Lung (tissue), 12 donors: Measurements from ENCODE around the gene PARVA. TPM values are rescaled to one million over a fixed set of nuclear protein-coding genes. Genes with fewer than 3 reads are reported as not detected.
"Not testable (repeated sequence)": the region's sequence is repeated elsewhere in the genome, so short reads cannot be mapped to it uniquely, and the experiment has no call there.

Source experiments
- ATAC-seq: fragments of 200-7000 bp; cut with Tn5 transposase; one replicate; pipeline ENCODE4 v1.9.1; 2020; ENCODE audit warnings: moderate number of reproducible peaks; ENCODE audit not compliant: insufficient read depth, low FRiP score
- DNase-seq, 3 donors: peaks; one replicate each; pipeline ENCODE4 v3.0.0-alpha.2; 2013 to 2017
- H3K27ac ChIP-seq, 2 donors: one replicate each; pipeline ENCODE4 v1.5.1; 2013; ENCODE audit warnings: mild to moderate bottlenecking in 2 of 2, moderate library complexity in 2 of 2, control low read depth in 1 of 2, inconsistent platforms in 1 of 2, low read depth in 1 of 2, low read length in 1 of 2
- H3K27me3 ChIP-seq, 3 donors: one replicate each; pipeline ENCODE4 v1.5.1; 2013; ENCODE audit warnings: low read length in 2 of 3; ENCODE audit not compliant: control insufficient read depth in 3 of 3, insufficient read depth in 3 of 3
- H3K36me3 ChIP-seq, 4 donors: one replicate each; pipeline ENCODE4 v1.5.1; 2013; ENCODE audit warnings: low read length in 4 of 4, mild to moderate bottlenecking in 1 of 4, moderate library complexity in 1 of 4; ENCODE audit not compliant: control insufficient read depth in 4 of 4, insufficient read depth in 4 of 4
- H3K4me1 ChIP-seq, 5 donors: one replicate each; pipeline ENCODE4 v1.5.1; 2013; ENCODE audit warnings: low read length in 5 of 5, mild to moderate bottlenecking in 2 of 5, moderate library complexity in 1 of 5; ENCODE audit not compliant: control insufficient read depth in 5 of 5, insufficient read depth in 5 of 5
- H3K4me3 ChIP-seq: one replicate; pipeline ENCODE4 v1.5.1; 2013; ENCODE audit warnings: mild to moderate bottlenecking, control low read depth, moderate library complexity
- H3K9ac ChIP-seq, 2 donors: one replicate each; pipeline ENCODE4 v1.5.1; 2013; ENCODE audit warnings: low read length in 2 of 2, control low read depth in 1 of 2; ENCODE audit not compliant: insufficient read depth in 1 of 2
- H3K9me3 ChIP-seq, 4 donors: one replicate each; pipeline ENCODE4 v1.5.1; 2013; ENCODE audit warnings: low read length in 3 of 4, mild to moderate bottlenecking in 1 of 4, moderate library complexity in 1 of 4; ENCODE audit not compliant: control insufficient read depth in 4 of 4, insufficient read depth in 3 of 4
- CTCF ChIP-seq: IDR thresholded peaks from 2 replicates; pipeline ENCODE4 v1.5.1; 2012; ENCODE audit warnings: mild to moderate bottlenecking; ENCODE audit errors: control extremely low read depth, extremely low read depth
- WGBS, 2 donors: extraction: QIAGEN DNeasy Blood & Tissue Kit; methylation state at CpG; one replicate each; pipeline ENCODE4 v1.1.7; 2013; 5-methylcytosine and 5-hydroxymethylcytosine counted together
- polyA plus RNA-seq, 2 donors: library from polyadenylated mRNA; stranded (reverse); fragments of 200-250 nt; gene quantifications; one replicate each; pipeline ENCODE4 v1.2.1, GENCODE V29; 2013
- total RNA-seq, 2 donors: library from RNA; depleted of rRNA in 1 of 2; stranded (reverse); fragments of >200 nt in 1 of 2; gene quantifications; one replicate each; pipeline ENCODE4 v1.2.1, GENCODE V29; 2014 to 2021
- donor health status: control.
- donor health status: control.
- donor health status: Bipolar disorder and iron deficiency.
- donor health status: healthy.
- donor health status: DM: yes; HTN: yes; CAD: no.

The PARVA gene
- total and polyA plus RNA-seq, 4 donors = 19.9 to 71.6 (median 36.2) TPM

- ATAC-seq (no peak), DNase-seq (no peak)
- 91 to 93% methylated on average over 15 of the region's 15 CpGs for WGBS, 2 donors
- Histone ChIP-seq H3K9me3 (no peaks in the 10 kb centered on the region), H3K4me3 (no peak overlapping the region), H3K27me3 (no peaks in the 10 kb centered on the region), H3K36me3 (peaks cover 0 to 21% (median 8%) of the 10 kb centered on the region in 4 donors), H3K4me1 (peaks cover 0 to 8% (median 0%) of the 10 kb centered on the region in 5 donors), H3K9ac (no peak overlapping the region), H3K27ac (no peak overlapping the region)
- TF ChIP-seq CTCF = no peak
Observed at GRCh38 chr11:12518606-12519385, 141.4 kb downstream of the PARVA start.

- no peak overlapping the region for H3K4me3 ChIP-seq
- peaks cover 0 to 8% (median 0%) of the 10 kb centered on the region in 5 donors for H3K4me1 ChIP-seq
- ATAC-seq = no peak
- DNase-seq = no peak
- TF ChIP-seq CTCF = no peak
- peaks cover 0 to 21% (median 9%) of the 10 kb centered on the region in 4 donors for H3K36me3 ChIP-seq
- no peaks in the 10 kb centered on the region for H3K27me3 ChIP-seq
- H3K27ac ChIP-seq = no peak overlapping the region
- no peak overlapping the region for H3K9ac ChIP-seq
- 87 to 91% methylated on average over 3 of the region's 3 CpGs for WGBS, 2 donors
- no peaks in the 10 kb centered on the region for H3K9me3 ChIP-seq
Observed at GRCh38 chr11:12520054-12520453, 142.7 kb downstream of the PARVA start.

GRCh38 chr11:12520576-12520975 is 143.2 kb downstream of the PARVA start:
- H3K27ac ChIP-seq, DNase-seq, H3K27me3 ChIP-seq, H3K4me3 ChIP-seq, H3K4me1 ChIP-seq, H3K9ac ChIP-seq, ATAC-seq, H3K9me3 ChIP-seq: not testable (repeated sequence)
- WGBS, 2 donors = 91% methylated on average over 6 of the region's 6 CpGs
- peaks cover 0 to 21% (median 10%) of the 10 kb centered on the region in 4 donors for H3K36me3 ChIP-seq

GRCh38 chr11:12523180-12523924 is 146.0 kb downstream of the PARVA start:
- Histone ChIP-seq H3K27ac (no peak overlapping the region), H3K4me3 (no peak overlapping the region), H3K9ac (no peak overlapping the region), H3K36me3 (peaks cover 0 to 22% (median 10%) of the 10 kb centered on the region in 4 donors), H3K9me3 (no peaks in the 10 kb centered on the region), H3K27me3 (no peaks in the 10 kb centered on the region), H3K4me1 (peaks cover 0 to 8% (median 0%) of the 10 kb centered on the region in 5 donors)
- TF ChIP-seq CTCF = no peak
- no peak for ATAC-seq
- DNase-seq = no peak
- WGBS, 2 donors = 90 to 95% methylated on average over 9 of the region's 9 CpGs
